ENCODE results near the gene PCGF5. TPM values are rescaled to one million over a fixed set of nuclear protein-coding genes. Genes with fewer than 3 reads are reported as not detected.

PCGF5 gene
- total and polyA plus RNA-seq, 2 of the 8 experiments (the other 6 are each of a cell fraction or from before 2014, with no cell fraction given): 5.8 to 8.4 TPM

DNA sequence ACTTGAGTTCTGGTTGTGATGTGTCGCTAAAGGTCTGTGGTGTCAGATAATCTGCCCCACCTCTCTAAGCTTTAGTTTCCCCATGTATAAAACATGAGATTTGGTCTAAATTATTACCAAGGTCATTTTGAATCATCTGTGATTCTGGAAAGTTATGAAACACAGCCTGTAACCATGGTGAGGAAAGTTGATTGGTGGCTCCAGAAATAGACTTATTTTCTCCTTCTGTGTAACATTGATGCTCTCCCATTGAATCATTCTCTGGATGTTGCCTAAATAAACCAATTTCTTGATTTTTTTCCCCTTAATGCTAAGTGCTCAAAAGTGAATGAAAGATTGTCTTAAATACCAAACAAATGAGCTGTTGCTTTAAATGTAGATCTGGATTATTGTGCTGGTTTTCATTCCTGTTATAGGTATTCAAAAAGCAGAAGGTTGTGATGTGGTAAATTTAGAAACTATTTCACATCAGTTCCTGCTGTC, 30.0 kb upstream of the PCGF5 start:
- POLR2A ChIA-PET (ENCODE audit: partially characterized antibody): interaction anchor here (0.7 kb wide), 1 partner anchor 40 kb away, joined by 3 read pairs; no protein-coding TSS in a partner anchor
- Histone ChIP-seq H3K23me2 (ENCODE audit: low read depth, low read length) (no peaks in the 10 kb centered on the region), H3K23ac (ENCODE audit: insufficient read length) (no peak overlapping the region), H2BK12ac (ENCODE audit: low read depth, low read length) (no peak overlapping the region), H4K8ac (ENCODE audit: extremely low read depth, insufficient read depth, low read length) (no peak overlapping the region), H3K9ac (replicated peaks in 1 of 4; ENCODE audit: extremely low read depth in 1 of 4, low read depth in 3 of 4, low read length in 3 of 4) (no peak overlapping the region), H2BK5ac (ENCODE audit: low read depth, low read length) (no peak overlapping the region), H3K4ac (replicated peaks; ENCODE audit: insufficient read length, low read depth, low read length) (no peak overlapping the region), H2AFZ (ENCODE audit: low read length) (no peak overlapping the region), H3K56ac (replicated peaks; ENCODE audit: insufficient read length, low read depth, low read length) (no peak overlapping the region), H3K4me2 (ENCODE audit: insufficient read depth in 1 of 2, low read depth in 2 of 2, low read length in 2 of 2) (no peak overlapping the region), H4K5ac (ENCODE audit: insufficient read length, low read depth, low read length) (no peak overlapping the region), H3K18ac (ENCODE audit: extremely low read depth, low read length) (no peak overlapping the region), H3K27ac (ENCODE audit: low read depth, low read length) (no peak overlapping the region), H3K4me3 (ENCODE audit: extremely low read depth in 1 of 4, insufficient read depth in 2 of 4, low read depth in 3 of 4, low read length in 4 of 4) (no peak overlapping the region), H2BK20ac (ENCODE audit: low read length) (no peak overlapping the region), H3K9me3 (ENCODE audit: insufficient read depth in 2 of 2, low read depth in 1 of 2, low read length in 1 of 2) (no peaks in the 10 kb centered on the region), H4K20me1 (replicated peaks in 1 of 2; ENCODE audit: control insufficient read depth in 1 of 2, insufficient read depth in 2 of 2, low read length in 2 of 2) (no peaks in the 10 kb centered on the region), H3K4me1 (replicated peaks in 1 of 4; ENCODE audit: control insufficient read depth in 3 of 4, insufficient read depth in 4 of 4, low read length in 3 of 4) (no peaks in the 10 kb centered on the region), H2AK5ac (ENCODE audit: low read depth, low read length) (no peak overlapping the region), H3K79me1 (ENCODE audit: low read depth, low read length) (no peaks in the 10 kb centered on the region), H3K79me2 (ENCODE audit: control insufficient read depth in 1 of 2, insufficient read depth in 2 of 2, low read length in 2 of 2) (no peaks in the 10 kb centered on the region), H2BK120ac (replicated peaks; ENCODE audit: low read depth, low read length) (no peak overlapping the region), H3K36me3 (ENCODE audit: control insufficient read depth in 2 of 4, insufficient read depth in 4 of 4, low read length in 3 of 4) (no peaks in the 10 kb centered on the region), H3K14ac (ENCODE audit: insufficient read length) (no peak overlapping the region), H4K91ac (replicated peaks; ENCODE audit: insufficient read length, low read length) (no peak overlapping the region), H2BK15ac (ENCODE audit: low read length) (no peak overlapping the region), H3K27me3 (replicated peaks in 1 of 4; ENCODE audit: control insufficient read depth in 3 of 4, extremely low read depth in 1 of 4, insufficient read depth in 3 of 4, low read length in 3 of 4) (no peaks in the 10 kb centered on the region)
- CTCF ChIA-PET (ENCODE audit: partially characterized antibody): no interaction called here
- DNase-seq (ENCODE audit: low read depth in 1 of 2, low spot score in 2 of 2) (no peak), FAIRE-seq (no peak)
- 92% methylated on average over 1 of the region's 1 CpG; no CpG with 5 or more reads in 1 of the 2 experiments for WGBS, 2 experiments (ENCODE audit: extremely low coverage in 1 of 2, insufficient coverage in 1 of 2, insufficient read length in 1 of 2, insufficient replicate concordance in 2 of 2, low coverage in 1 of 2, low lambda C conversion rate in 2 of 2, missing lambda C conversion rate in 1 of 2)
- TF ChIP-seq ZNF274 (IDR thresholded peaks at IDR 0.05; ENCODE audit: borderline replicate concordance, extremely low read depth, low read length) (no peak), KDM4A (IDR thresholded peaks at IDR 0.05; ENCODE audit: low read depth, low read length, severe bottlenecking) (no peak), GABPA (IDR thresholded peaks at IDR 0.05; ENCODE audit: borderline replicate concordance, insufficient read depth, low read length) (no peak), GTF2F1 (IDR thresholded peaks at IDR 0.05; ENCODE audit: borderline replicate concordance, low read depth, low read length) (no peak), SIX5 (IDR thresholded peaks at IDR 0.05; ENCODE audit: low read depth, low read length) (no peak), POLR2A (IDR thresholded peaks at IDR 0.05; ENCODE audit: control extremely low read depth in 1 of 2, low read depth in 2 of 2, low read length in 2 of 2) (no peak), SP4 (IDR thresholded peaks at IDR 0.05; ENCODE audit: low read length) (no peak), SAP30 (IDR thresholded peaks at IDR 0.05; ENCODE audit: insufficient read depth, insufficient replicate concordance, low read length) (no peak), TCF12 (IDR thresholded peaks at IDR 0.05; ENCODE audit: low read depth, low read length) (no peak), MAFK (IDR thresholded peaks at IDR 0.05; ENCODE audit: low read depth, low read length) (no peak), PHF8 (conservative IDR thresholded peaks at IDR 0.05; ENCODE audit: low read depth, low read length) (no peak), SRF (IDR thresholded peaks at IDR 0.05; ENCODE audit: low read depth, low read length) (no peak), TEAD4 (IDR thresholded peaks at IDR 0.05; ENCODE audit: low read depth, low read length) (no peak), BRCA1 (IDR thresholded peaks at IDR 0.05; ENCODE audit: low read depth, low read length) (no peak)
- TF ChIP-seq, protein P1, sequence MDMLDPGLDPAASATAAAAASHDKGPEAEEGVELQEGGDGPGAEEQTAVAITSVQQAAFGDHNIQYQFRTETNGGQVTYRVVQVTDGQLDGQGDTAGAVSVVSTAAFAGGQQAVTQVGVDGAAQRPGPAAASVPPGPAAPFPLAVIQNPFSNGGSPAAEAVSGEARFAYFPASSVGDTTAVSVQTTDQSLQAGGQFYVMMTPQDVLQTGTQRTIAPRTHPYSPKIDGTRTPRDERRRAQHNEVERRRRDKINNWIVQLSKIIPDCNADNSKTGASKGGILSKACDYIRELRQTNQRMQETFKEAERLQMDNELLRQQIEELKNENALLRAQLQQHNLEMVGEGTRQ (IDR thresholded peaks at IDR 0.05; ENCODE audit: low read length): no peak
